WTC11 (cell line): ENCODE data around the gene ARMC2.

Source experiments
- ATF2 ChIP-seq: sonication (generic); formaldehyde crosslinking; IDR thresholded peaks from 2 replicates; pipeline ENCODE4 v1.8.1; 2022; ENCODE audit warnings: low read depth, missing genetic modification reagents, borderline replicate concordance
- CTCF ChIP-seq: fragments of 200-600 bp; IDR thresholded peaks from 2 replicates; pipeline ENCODE4 v1.8.0; 2022; ENCODE audit warnings: antibody characterized with exemption
- E2F5 ChIP-seq: sonication (generic); formaldehyde crosslinking; IDR thresholded peaks from 2 replicates; pipeline ENCODE4 v1.8.1; 2022; ENCODE audit warnings: mild to moderate bottlenecking, moderate library complexity, missing genetic modification reagents
- ERG ChIP-seq: fragments of 250-450 bp; sonication (Bioruptor Pico); IDR thresholded peaks from 2 replicates; pipeline ENCODE4 v1.8.0; 2021; ENCODE audit warnings: mild to moderate bottlenecking
- IRF1 ChIP-seq: sonication (generic); formaldehyde crosslinking; IDR thresholded peaks from 2 replicates; pipeline ENCODE4 v1.8.0; 2023; ENCODE audit warnings: missing genetic modification reagents
- NFE2L1 ChIP-seq: sonication (generic); formaldehyde crosslinking; IDR thresholded peaks from 2 replicates; pipeline ENCODE4 v1.8.1; 2023; ENCODE audit warnings: missing genetic modification reagents
- PRRX2 ChIP-seq: fragments of 250-450 bp; sonication (Bioruptor Pico); IDR thresholded peaks from 2 replicates; pipeline ENCODE4 v1.8.0; 2021; ENCODE audit warnings: mild to moderate bottlenecking
- USF1 ChIP-seq: sonication (generic); formaldehyde crosslinking; IDR thresholded peaks from 2 replicates; pipeline ENCODE4 v1.8.0; 2022; ENCODE audit warnings: mild to moderate bottlenecking, missing genetic modification reagents
- ZNF121 ChIP-seq: sonication (generic); formaldehyde crosslinking; IDR thresholded peaks from 2 replicates; pipeline ENCODE4 v1.8.0; 2023; ENCODE audit warnings: missing genetic modification reagents
- ZNF263 ChIP-seq: sonication (generic); formaldehyde crosslinking; IDR thresholded peaks from 2 replicates; pipeline ENCODE4 v1.8.1; 2022; ENCODE audit warnings: low read depth, mild to moderate bottlenecking, moderate library complexity, missing genetic modification reagents
- ZNF416 ChIP-seq: fragments of 250-450 bp; sonication (Bioruptor Pico); IDR thresholded peaks from 2 replicates; pipeline ENCODE4 v1.9.0; 2021; ENCODE audit warnings: mild to moderate bottlenecking, inconsistent platforms

- TF ChIP-seq E2F5 (CRISPR knock-in tag), result no peak
- TF ChIP-seq PRRX2 (CRISPR knock-in tag), result no peak
- TF ChIP-seq ZNF416 (CRISPR knock-in tag), result no peak
- TF ChIP-seq USF1 (CRISPR knock-in tag), result no peak
- no peak for TF ChIP-seq CTCF
- TF ChIP-seq ZNF121 (CRISPR knock-in tag), result no peak
- TF ChIP-seq NFE2L1 (CRISPR knock-in tag), result no peak
- no peak for TF ChIP-seq ERG (CRISPR knock-in tag)
- no peak for TF ChIP-seq IRF1 (CRISPR knock-in tag)
- no peak for TF ChIP-seq ZNF263
- TF ChIP-seq ATF2, result no peak
These were observed 41.6 kb upstream of the ARMC2 start for GRCh38 chr6:108806665-108807064.
